K562 (cell line): Measurements from ENCODE around the gene CASP2. TPM values are rescaled to one million over a fixed set of nuclear protein-coding genes. Genes with fewer than 3 reads are reported as not detected.

Experiments
- CC2D1A ChIP-seq: fragments of 450-650 bp; IDR thresholded peaks from 2 replicates; pipeline ENCODE4 v1.6.1; 2017; ENCODE audit warnings: mild to moderate bottlenecking
- COPS2 ChIP-seq: fragments of 450-650 bp; conservative IDR thresholded peaks from 2 replicates; pipeline ENCODE4 v1.6.1; 2016; ENCODE audit warnings: mild to moderate bottlenecking, moderate library complexity
- KAT8 ChIP-seq: fragments of 450-650 bp; IDR thresholded peaks from 2 replicates; pipeline ENCODE4 v1.6.1; 2016; ENCODE audit warnings: low read depth, mild to moderate bottlenecking
- MEIS2 ChIP-seq: fragments of 450-650 bp; IDR thresholded peaks from 2 replicates; pipeline ENCODE4 v1.6.1; 2014; ENCODE audit warnings: mild to moderate bottlenecking; ENCODE audit not compliant: partially characterized antibody
- POLR2AphosphoS5 ChIP-seq: IDR thresholded peaks from 2 replicates; pipeline ENCODE4 v1.6.1; 2011; ENCODE audit warnings: mild to moderate bottlenecking, low read depth, low read length, moderate library complexity; ENCODE audit not compliant: control insufficient read depth, insufficient read depth
- SMAD3 ChIP-seq: fragments of 450-650 bp; formaldehyde crosslinking; conservative IDR thresholded peaks from 2 replicates; pipeline ENCODE4 v1.4.0; 2020; ENCODE audit warnings: mild to moderate bottlenecking
- SMARCE1 ChIP-seq: fragments of 450-650 bp; IDR thresholded peaks from 2 replicates; pipeline ENCODE4 v1.7.1; 2016; ENCODE audit warnings: mild to moderate bottlenecking
- TAL1 ChIP-seq: fragments of 450-650 bp; IDR thresholded peaks from 2 replicates; pipeline ENCODE4 v1.6.1; 2016; ENCODE audit warnings: mild to moderate bottlenecking
- ZNF121 ChIP-seq: sonication (generic); formaldehyde crosslinking; conservative IDR thresholded peaks from 2 replicates; pipeline ENCODE4 v1.8.0; 2022; ENCODE audit warnings: missing genetic modification reagents
- ZNF239 ChIP-seq: fragments of 250-450 bp; sonication (Bioruptor Pico); IDR thresholded peaks from 2 replicates; pipeline ENCODE4 v1.4.0; 2020; ENCODE audit warnings: mild to moderate bottlenecking
- polyA plus RNA-seq, 8 experiments: library from polyadenylated mRNA; depleted of rRNA in 4 of 8; stranded (reverse) in 5 of 8; unstranded in 3 of 8; fragments of >200 nt; fragmentation: Nextera tagmentation in 2 of 8; fragmentation: Illumina TruSeq in 1 of 8; extraction: Ambion mirVana in 2 of 8; extraction: Trizol in 1 of 8; gene quantifications; 2 replicates each; pipeline versions ENCODE4 v1.2.1 to v1.2.3, GENCODE V29; 2011 to 2014; ENCODE audit warnings: inconsistent platforms in 1 of 8, missing spikeins in 1 of 8
- total RNA-seq, 7 experiments: library from RNA; depleted of rRNA in 6 of 7; stranded (reverse); fragments of >200 nt in 6 of 7; fragmentation: Illumina TruSeq in 2 of 7; extraction: Trizol in 2 of 7; gene quantifications; 2 replicates each; pipeline versions ENCODE4 v1.2.1 to v1.2.3, GENCODE V29; 2011 to 2021; ENCODE audit warnings: low replicate concordance in 1 of 7
- TF ChIP-seq, protein P1 (sequence below): fragments of 250-450 bp; sonication (Bioruptor Pico); IDR thresholded peaks from 2 replicates; pipeline ENCODE4 v1.8.0; 2021; ENCODE audit warnings: moderate library complexity, mild to moderate bottlenecking, inconsistent platforms
- TF ChIP-seq, protein P2 (sequence below): IDR thresholded peaks from 3 replicates; pipeline ENCODE4 v1.6.1; 2011; ENCODE audit warnings: borderline replicate concordance, mild to moderate bottlenecking; ENCODE audit not compliant: insufficient read length, insufficient read depth
- TF ChIP-seq, protein P3 (sequence below): IDR thresholded peaks from 2 replicates; pipeline ENCODE4 v1.6.1; 2011; ENCODE audit not compliant: insufficient read length; ENCODE audit errors: extremely low read depth

The CASP2 gene
- total and polyA plus RNA-seq, 9 of the 15 experiments (the other 6 are each of a cell fraction or from before 2014, with no cell fraction given) = 18.8 to 64.9 (median 24.1) TPM

DNA sequence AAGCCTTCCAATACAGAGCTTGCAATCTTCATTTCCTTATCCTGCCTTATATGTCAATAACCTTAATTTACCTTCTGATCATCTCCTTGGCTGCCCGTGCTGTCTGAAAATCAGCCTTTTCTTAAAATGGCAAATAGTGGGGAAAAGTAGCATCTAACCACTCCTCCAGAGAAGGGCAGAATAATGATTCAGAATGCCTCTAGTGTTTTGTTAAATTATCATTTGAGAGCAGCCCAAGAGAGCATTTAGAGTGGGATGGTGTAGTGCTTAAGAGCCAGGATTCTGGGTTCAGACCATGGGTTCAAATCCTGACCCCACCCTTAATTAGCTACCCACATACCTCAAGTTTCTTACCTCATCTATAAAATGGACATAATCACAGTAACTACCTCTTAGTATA lies 8.0 kb upstream of the CASP2 start (continued):
- no peak for TF ChIP-seq ZNF121 (CRISPR knock-in tag)
- TF ChIP-seq ZNF239 (CRISPR knock-in tag) = no peak
- TF ChIP-seq, protein P1, sequence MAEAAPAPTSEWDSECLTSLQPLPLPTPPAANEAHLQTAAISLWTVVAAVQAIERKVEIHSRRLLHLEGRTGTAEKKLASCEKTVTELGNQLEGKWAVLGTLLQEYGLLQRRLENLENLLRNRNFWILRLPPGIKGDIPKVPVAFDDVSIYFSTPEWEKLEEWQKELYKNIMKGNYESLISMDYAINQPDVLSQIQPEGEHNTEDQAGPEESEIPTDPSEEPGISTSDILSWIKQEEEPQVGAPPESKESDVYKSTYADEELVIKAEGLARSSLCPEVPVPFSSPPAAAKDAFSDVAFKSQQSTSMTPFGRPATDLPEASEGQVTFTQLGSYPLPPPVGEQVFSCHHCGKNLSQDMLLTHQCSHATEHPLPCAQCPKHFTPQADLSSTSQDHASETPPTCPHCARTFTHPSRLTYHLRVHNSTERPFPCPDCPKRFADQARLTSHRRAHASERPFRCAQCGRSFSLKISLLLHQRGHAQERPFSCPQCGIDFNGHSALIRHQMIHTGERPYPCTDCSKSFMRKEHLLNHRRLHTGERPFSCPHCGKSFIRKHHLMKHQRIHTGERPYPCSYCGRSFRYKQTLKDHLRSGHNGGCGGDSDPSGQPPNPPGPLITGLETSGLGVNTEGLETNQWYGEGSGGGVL (CRISPR knock-in tag) = no peak
- TF ChIP-seq CC2D1A = no peak
- TF ChIP-seq COPS2 = no peak
- TF ChIP-seq, protein P2, sequence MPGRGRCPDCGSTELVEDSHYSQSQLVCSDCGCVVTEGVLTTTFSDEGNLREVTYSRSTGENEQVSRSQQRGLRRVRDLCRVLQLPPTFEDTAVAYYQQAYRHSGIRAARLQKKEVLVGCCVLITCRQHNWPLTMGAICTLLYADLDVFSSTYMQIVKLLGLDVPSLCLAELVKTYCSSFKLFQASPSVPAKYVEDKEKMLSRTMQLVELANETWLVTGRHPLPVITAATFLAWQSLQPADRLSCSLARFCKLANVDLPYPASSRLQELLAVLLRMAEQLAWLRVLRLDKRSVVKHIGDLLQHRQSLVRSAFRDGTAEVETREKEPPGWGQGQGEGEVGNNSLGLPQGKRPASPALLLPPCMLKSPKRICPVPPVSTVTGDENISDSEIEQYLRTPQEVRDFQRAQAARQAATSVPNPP = no peak
- TF ChIP-seq SMARCE1 = no peak
- TF ChIP-seq MEIS2 = no peak
- no peak for TF ChIP-seq SMAD3 (CRISPR knock-in tag)
- TF ChIP-seq POLR2AphosphoS5 = no peak
- no peak for TF ChIP-seq KAT8
- TF ChIP-seq, protein P3, sequence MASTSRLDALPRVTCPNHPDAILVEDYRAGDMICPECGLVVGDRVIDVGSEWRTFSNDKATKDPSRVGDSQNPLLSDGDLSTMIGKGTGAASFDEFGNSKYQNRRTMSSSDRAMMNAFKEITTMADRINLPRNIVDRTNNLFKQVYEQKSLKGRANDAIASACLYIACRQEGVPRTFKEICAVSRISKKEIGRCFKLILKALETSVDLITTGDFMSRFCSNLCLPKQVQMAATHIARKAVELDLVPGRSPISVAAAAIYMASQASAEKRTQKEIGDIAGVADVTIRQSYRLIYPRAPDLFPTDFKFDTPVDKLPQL = no peak
- TF ChIP-seq TAL1 = no peak
- TF ChIP-seq, all 486 proteins: peak for 0
